CD4-positive, alpha-beta T cell treated with Interleukin-2 at 100 ng/mL for 4 hours (primary cell): ENCODE results near the gene PA2G4.
A peak's percentile ranks its signal among the peaks of the same experiment; 100 is the strongest.

Experiments used
- DNase-seq: peaks from one replicate; pipeline ENCODE4 v3.0.0-alpha.2; 2020; ENCODE audit warnings: low spot score

Gene PA2G4

DNA sequence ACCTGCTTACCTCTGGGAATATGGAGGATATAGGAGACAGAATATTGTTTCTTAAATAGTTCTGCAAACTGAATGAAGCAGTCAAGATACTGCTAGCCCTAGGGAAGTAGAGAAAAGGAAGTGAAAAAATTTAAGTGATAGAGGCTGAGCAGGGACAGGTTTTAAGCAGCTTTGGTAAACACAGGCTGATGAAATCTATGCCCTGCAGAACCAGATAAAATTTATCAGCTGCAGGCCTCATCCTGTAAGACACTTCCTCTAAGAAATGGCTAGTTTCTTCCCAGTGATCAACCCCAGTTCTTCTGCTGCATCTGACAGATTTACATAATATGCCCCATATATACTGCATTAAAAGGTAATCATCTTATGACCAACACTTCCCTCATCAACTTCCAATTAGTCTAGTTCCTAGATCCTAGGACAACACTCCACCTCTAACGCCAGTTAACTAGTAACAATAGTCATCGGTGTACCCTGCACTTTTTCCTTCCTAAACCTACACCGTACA, 22.4 kb downstream of the PA2G4 start:
- no peak for DNase-seq

DNA sequence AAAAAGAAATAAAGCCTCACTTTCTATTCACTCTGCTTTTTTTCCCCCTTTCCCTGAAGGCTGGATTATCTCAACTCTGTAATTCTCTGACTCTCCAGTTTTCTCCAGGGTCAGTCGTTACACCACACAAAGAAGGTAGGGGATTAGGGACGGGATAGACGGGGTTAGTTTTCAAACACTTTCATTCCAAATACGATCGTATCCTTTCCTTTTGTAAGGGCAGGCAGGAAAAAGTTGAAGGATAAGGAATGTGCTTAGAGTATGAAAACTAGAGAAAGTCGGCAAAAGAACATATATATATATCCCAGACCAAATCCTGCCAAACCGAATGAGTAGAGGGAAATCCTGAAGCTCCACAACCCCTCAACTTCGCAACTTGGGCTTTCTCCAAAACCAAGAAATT, 23.1 kb downstream of the PA2G4 start:
- DNase-seq = no peak

DNA sequence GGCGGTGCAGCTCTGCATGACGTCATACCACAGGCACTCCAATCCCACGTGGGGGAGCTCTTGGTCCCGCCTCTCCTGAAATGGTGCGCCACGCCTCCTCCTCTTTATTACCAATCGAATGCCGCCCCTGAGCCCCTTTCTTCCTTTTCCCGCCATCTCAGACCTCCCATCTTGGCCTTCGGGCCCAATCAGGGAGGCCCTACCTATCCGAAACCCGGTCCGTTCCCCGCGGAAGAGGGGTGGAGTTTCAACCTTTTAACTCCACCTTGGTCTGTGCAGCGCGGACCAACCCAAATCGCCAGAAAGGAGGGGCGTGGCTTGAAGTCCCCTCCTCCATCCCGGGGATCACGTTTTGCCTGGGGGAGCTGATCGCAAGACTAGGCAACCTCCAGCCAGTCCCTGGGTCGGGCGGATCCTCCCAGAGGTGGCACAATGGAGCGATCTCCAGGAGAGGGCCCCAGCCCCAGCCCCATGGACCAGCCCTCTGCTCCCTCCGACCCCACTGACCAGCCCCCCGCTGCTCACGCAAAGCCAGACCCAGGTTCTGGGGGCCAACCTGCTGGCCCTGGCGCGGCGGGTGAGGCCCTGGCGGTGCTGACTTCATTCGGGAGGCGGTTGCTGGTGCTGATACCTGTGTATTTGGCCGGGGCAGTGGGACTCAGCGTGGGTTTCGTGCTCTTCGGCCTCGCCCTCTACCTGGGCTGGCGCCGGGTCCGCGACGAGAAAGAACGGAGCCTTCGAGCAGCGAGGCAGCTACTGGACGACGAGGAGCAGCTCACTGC, 23.7 kb downstream of the PA2G4 start, which contains the start of gene ESYT1:
Gene ESYT1, plus strand, starts transcription at position 380 of the 782 bp plus-strand sequence. Its CDS starts 53 bp downstream, at position 433.
- DNase-seq = peak; percentile 99

DNA sequence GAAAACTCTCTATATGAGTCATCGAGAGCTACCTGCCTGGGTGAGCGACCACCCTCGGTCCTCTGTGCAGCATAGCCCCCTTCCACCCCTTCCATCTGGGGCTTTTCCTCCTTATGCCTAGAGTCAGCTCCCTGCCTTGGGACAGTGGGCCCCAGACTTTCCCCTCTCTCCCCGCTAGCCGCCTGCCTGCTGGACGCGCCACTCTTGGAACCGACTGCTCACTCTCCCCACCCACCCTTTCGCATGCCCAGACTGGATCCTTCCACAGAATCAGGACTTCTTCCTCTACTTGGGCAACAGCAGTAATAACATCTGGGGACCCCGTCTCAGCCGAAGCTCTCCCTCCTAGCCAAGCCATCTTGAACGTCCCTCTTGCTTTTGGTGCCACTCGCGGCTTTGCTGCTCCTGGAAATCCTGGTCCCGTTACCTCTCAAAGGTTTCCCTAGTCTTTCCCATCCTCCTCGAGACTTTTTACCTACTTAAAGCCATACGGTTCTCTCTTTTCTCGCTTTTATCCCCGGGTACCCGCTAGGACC, 24.4 kb downstream of the PA2G4 start:
- no peak for DNase-seq

DNA sequence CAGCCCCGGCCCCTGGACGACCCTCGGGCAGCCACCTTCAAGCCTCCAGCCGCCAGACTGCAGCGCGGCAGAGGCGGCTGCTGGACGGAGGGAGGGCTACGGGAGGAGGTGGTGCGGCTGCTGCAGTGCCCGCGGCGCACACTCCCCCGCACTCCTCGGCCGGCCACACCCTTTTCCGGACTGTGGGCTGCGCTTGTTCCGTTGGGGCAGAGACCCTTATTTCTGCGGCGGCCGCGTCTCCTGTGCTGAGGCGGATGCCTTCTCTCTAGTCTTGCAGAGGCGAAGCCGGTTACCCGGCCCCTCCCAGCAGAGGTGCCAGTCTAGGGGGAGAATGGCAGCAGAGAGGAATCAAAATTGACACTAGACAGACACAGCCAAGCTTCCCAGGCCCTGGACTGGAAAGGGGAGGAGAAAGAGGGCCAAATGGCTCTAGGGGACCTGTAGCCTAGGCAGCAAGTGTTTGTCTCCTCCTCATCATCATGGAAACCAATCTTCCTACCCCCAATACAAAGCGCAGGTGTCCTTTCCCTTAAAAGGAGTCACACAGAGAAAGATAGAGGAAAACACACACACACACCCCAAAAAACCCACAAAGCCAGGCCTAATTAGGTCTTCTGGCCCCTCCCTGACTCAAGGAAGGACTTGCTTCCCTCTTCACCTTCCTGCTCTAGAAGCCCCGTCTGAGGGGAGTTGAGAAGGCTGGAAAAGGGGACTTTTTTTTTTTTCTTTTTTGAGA, 25.0 kb downstream of the PA2G4 start:
- DNase-seq = peak; percentile 83

DNA sequence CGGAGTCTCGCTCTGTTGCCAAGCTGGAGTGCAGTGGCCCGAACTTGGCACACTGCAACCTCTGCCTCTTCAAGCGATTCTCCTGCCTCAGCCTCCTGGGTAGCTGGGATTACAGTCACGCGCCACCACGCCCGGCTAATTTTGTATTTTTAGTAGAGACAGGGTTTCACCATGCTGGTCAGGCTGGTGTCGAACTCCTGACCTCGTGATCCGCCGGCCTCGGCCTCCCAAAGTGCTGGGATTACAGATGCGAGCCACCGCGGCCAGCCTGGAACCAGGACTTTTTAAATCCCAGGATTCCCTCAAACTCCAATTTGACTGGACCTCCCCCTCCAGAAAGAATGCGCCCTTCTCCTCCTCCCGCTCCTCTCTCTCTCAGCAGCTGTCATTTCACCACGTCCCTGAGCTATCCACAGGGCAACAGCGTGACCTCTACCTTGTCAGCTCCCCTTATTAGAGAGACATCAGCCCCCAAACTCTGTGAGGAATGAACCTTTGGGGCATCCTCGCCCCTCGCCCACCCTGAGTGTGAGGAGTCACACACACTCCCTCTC, 25.7 kb downstream of the PA2G4 start:
- DNase-seq = no peak

DNA sequence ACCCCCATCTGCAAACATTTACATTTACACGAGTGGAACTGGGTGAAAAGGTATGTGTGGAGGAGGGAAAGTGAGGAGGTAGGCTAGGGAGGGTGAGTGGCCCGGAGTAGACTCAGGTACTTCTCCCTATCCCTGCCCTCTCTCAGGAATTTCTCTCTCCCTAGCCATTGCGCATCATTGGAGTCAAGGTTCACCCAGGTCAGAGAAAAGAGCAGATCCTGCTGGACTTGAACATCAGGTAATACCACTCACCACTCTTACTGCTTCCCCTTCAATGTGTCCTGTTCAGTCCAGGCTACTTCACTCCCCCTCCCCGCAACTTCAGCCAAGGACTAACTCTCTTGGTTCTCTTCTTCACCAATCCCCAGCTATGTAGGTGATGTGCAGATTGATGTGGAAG, 26.5 kb downstream of the PA2G4 start:
- no peak for DNase-seq

DNA sequence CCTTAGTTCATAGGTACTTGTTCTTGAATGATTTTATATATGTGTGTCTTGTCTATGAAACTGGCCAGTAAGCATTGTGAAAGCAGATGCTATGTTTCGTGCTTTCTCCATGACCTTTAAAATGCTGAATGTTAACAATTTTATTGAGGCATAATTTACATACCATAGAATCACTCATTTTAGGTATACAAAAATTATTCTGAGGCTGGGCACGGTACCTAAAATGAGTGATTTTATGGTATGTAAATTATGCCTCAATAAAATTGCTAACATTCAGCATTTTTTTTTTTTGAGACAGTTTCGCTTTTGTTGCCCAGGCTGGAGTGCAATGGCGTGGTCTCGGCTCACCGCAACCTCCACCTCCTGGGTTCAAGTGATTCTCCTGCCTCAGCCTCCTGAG, 30.5 kb downstream of the PA2G4 start:
- DNase-seq = no peak

DNA sequence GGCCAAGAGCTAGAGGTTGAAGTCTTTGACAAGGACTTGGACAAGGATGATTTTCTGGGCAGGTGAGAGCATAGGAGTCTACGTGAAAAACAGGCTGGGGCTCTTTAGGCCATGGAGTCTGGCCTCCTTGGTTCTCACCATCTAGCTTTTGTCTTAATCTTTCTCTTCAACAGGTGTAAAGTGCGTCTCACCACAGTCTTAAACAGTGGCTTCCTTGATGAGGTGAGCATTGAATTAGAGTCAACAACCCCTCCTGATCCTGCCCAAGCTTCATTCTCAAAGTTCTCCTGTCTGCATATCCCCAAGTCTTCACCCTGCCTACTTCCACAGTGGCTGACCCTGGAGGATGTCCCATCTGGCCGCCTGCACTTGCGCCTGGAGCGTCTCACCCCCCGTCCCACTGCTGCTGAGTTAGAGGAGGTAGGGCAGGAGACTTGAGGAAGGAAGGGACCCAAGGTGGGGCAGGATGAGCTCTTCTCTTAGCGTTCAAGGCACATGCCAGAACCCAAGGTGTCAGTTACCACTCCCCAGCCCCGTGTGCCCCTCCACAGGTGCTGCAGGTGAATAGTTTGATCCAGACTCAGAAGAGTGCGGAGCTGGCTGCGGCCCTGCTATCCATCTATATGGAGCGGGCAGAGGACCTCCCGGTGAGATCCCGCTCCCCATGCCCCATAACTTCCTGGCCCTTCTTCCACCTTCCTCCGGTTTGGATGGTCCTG, 33.7 kb downstream of the PA2G4 start:
- DNase-seq = no peak

DNA sequence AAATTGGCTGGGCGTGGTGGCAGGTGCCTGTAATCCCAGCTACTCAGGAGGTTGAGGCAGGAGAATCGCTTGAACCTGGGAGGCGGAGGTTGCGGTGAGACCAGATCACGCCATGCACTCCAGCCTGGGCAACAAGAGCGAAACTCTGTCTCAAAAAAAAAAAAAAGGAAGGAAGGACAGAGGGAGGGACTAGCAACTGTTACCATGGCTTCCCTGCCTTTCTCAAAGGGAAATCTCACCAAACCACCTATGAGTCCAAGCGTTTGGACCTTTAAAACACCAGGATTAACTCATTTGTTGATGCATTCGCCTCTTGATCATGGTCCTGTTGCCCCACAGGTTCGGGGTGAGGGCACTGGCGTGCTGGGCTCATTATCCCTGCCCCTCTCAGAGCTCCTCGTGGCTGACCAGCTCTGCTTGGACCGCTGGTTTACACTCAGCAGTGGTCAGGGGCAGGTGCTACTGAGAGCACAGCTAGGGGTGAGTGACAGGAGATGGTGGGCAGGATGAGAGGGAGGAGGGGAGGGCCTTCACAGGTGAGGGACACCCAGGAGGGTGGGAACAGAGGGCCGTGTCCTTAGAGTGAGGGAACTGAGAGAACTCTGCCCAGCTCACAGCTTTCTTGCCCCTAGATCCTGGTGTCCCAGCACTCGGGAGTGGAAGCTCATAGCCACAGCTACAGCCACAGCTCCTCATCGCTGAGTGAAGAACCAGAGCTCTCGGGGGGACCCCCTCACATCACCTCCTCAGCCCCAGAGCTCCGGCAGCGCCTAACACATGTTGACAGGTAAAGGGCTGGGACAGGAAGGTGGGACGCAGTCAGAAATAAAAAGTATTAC, 37.8 kb downstream of the PA2G4 start:
- DNase-seq = no peak

DNA sequence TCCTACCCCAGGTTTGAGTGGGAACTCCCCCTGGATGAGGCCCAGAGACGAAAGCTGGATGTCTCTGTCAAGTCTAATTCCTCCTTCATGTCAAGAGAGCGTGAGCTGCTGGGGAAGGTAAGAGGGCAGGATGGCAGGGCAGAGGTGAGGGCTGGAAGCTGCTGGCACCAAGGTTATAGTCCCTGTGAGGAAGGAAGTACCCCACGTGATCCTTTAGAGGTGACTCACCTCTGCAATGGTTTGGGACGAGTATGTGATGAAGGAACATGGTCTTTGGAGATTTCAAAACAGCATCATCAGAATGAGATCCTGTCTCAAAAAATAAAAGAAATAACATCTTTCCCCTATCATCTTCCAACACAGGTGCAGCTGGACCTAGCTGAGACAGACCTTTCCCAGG, 38.9 kb downstream of the PA2G4 start:
- peak; percentile 45 for DNase-seq

DNA sequence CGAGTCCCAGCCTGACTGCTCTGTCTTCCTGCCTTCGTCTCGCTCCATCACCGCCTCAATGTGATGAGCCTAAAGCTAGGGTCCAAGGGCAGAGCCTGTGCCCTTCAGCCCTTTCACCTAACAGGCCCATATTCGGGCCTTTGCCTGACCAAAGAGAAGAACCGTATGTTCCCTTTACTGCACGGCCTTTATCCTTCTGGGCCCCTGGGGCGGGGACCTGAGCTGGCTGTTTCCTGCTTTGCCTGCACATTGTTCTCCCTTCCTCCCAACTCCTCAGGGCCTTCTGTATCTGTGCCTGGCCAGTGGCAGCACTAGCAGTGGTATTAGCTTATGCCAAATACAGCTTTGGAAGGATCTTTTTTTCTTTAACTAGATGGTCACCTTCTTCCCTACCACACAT, 39.5 kb downstream of the PA2G4 start:
- no peak for DNase-seq

DNA sequence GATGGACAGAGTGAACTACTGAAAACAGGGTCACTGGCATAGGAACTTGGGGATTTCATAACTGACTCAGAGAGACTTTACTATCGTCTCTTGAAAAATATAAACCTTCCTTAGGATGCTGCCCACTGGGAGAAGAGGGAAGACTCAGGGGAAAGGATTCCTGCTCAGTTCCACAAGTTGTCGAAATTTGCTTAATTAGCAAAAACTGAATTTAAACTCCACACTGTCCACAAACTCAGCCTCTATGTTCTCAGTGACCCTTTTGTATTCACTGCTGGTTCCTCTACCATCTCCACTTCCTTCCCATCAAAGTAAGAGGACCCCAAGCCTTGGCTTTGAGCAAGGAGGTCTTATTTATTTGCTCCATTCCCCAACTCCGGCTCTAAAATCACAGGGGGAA, 40.9 kb downstream of the PA2G4 start:
- DNase-seq = no peak

DNA sequence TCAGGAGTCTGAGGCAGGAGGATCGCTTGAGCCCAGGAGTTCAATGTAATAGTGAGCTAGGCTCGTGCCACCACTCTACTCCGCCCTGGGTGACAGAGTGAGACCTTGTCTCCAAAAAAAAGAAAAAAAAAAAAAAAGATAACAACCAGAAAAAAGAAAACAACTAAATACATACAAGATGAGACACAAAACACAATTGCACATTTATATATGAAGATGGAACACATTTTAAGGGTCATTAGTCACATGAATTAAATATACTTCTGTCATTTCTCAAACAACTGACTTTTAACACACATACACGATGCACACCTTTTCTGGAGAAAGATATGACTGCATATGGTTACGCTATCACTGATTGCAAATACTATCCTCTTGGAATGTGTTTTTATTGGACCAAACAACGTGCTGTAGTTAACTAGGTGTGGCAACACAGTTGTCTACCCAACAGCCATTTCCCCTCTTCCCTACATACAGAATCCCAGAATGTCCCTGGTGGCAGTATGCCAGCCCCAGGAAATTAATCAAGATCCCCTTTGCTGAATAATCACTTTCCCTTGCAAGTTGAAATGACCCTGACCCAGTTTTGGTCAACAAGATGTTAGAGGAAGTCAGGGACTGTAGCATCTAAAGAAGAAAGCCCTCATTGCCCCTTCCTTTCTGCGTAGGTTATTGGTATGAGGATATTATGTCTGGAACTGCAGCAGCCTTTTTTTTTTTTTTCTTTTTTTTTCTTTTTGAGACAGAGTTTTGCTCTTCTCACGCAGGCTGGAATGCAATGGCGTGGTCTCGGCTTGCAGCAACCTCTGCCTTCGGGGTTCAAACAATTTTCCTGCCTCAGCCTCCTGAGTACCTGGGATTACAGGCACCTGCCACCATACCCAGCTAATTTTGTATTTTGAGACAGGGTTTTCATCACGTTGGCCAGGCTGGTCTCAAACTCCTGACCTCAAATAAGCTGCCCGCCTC, 42.4 kb downstream of the PA2G4 start:
- no peak for DNase-seq

DNA sequence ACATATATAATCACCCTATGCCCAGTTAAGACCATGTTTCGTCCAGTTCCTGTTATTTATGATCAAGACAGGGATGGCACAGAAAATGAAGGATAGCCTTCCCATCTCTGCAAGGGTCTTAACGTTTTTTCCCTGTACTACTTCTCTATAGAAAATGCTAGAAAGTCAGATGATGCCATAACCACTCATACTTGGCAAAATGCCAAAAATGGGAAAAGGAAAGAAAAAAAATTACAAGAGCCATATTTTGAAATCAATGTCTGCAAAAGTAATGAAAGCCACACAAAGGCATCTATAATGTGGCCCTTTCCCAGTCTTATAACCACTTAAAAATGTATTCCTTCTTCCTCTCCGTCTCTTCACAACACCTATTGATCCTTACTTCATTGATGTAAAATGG, 46.2 kb downstream of the PA2G4 start:
- no peak for DNase-seq

DNA sequence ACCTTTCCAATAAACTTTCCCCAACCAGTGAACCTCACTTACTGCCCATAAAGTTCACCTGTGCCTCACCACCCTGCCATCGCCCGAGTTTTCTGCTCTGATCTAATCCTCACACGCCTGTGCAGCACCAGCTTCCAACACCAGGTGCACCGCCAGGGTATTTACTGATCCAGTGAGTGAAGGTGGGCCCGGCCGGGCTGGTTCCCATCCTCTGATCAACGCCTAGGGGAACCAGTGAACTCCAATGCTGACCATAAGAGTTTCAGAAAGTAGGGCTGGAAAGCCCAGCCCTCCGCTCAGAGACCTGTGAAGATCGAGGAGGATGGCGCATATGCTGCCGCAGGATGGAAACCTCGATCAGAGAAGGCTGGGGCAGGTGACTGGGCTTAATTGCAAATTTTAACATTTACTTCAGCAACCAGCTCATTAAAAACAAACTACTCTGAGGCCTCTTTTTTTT, 47.3 kb downstream of the PA2G4 start:
- DNase-seq = peak; percentile 70

DNA sequence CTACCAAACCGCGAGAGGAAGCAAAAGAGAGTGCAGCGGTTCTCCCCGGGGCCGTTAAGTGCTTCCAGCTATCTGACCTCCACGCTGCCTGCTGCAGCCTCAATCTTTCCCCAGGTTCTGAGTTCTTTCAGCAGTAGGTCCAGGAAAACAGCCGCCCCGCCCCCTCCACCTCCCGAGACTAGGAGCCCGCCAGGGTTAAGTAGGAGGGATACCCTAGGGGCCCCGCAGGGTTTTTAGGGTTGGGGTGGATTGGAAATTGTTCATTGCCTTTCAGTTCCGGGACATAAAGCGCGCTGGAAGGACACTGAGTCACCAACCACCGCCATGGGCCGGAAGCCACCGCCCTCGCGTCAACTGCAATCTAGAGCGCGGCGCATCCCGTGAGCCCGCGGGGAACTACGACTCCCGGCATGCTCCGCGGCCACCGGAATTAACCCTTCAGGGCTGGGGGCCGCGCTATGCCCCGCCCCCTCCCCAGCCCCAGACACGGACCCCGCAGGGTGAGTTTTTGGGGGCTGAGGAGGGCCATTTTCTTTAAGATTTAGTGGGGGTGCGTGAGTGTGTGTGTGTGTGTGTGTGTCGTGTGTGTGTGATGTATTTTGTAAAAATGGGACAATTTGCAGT, 47.9 kb downstream of the PA2G4 start, which contains the start of gene MYL6B:
Gene MYL6B, plus strand, starts transcription at position 456 of the 624 bp plus-strand sequence. CDS start 1,332 bp downstream, outside the sequence.
- peak; percentile 93 for DNase-seq

DNA sequence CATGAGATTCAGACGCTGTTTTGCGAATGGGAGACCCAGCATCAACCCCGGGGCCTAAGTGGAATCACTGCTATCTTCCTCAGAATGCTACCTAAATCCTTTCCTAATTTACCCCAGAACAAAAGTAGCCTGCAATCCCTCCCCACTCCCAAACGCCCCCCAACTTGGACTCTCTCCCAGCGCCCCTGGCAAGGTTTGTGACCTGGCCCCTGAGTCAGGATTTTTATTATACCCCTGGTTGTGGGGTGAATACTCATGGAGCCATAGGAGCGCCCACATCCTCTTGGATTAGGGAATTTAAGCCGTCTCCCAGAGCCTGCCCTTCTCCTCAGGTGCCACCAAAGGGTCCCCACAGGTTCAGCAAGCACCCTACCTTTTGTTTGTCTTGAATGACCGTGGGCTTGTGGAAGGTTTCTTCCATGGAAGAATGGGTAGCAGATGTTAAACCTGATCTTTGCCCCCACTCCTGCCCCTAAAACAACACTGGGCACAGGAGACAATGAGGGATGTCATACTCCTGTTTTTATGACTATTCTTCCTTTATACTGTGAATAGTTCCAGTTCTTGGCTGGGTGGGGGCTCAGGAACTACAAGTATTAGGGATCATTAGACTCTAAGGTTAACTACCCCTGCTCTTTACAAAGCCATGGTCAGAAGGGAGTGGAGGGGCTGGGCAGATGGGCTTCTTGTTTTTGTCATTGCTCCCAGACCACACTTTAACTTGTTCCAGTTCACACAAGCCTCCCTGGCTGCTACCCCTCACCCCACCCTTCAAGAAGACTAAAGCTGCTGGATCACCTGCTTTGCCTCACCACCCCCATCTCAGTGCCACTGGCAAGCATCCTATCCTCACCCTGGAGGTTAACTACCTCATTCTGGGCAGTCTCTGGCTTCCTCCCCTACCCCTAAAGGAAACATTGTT, 48.7 kb downstream of the PA2G4 start:
- DNase-seq = no peak
